OCI-LY7 (cell line): Measurements from ENCODE around the gene LDLRAD1. TPM values are rescaled to one million over a fixed set of nuclear protein-coding genes. Genes with fewer than 3 reads are reported as not detected.
"Not testable (repeated sequence)": the region's sequence is repeated elsewhere in the genome, so short reads cannot be mapped to it uniquely, and the experiment has no call there.

Experiments used
- BruUV-seq: library from RNA; stranded (reverse); fragments of 400-500 nt; replicated peaks from 2 replicates; lab custom pipeline; 2021; lab: Mats Ljungman, UMichigan
- CTCF ChIA-PET: fragments of 300-600 bp; sonication (Branson Sonifier 250); formaldehyde crosslinking; loops from one replicate; lab custom pipeline; 2022; ENCODE audit warnings: antibody characterized with exemption; ENCODE audit not compliant: unreplicated experiment; lab: Charles Lee
- POLR2A ChIA-PET: fragments of 300-600 bp; sonication (Branson Sonifier 250); formaldehyde crosslinking; loops from one replicate; lab custom pipeline; 2022; ENCODE audit warnings: antibody characterized with exemption; lab: Charles Lee
- DNase-seq: peaks from one replicate; pipeline ENCODE4 v3.0.0-alpha.2; 2015; ENCODE audit warnings: low spot score
- H2AFZ ChIP-seq: fragments of 200-600 bp; sonication (generic), shearing (Covaris generic); 2 replicates; pipeline ENCODE4 v1.6.1; 2014; ENCODE audit warnings: mild to moderate bottlenecking, antibody characterized with exemption, low read length, moderate library complexity
- H3K27ac ChIP-seq: fragments of 200-600 bp; sonication (generic); 2 replicates; pipeline ENCODE4 v1.5.1; 2014; ENCODE audit warnings: mixed run types, low read depth, mild to moderate bottlenecking, moderate library complexity, low read length, inconsistent platforms; ENCODE audit not compliant: poor library complexity, severe bottlenecking
- H3K36me3 ChIP-seq: fragments of 200-600 bp; sonication (generic); 2 replicates; pipeline ENCODE4 v1.6.1; 2014; ENCODE audit warnings: mild to moderate bottlenecking, antibody characterized with exemption, low read length, moderate library complexity, mixed read lengths; ENCODE audit not compliant: insufficient read depth
- H3K4me1 ChIP-seq: fragments of 200-600 bp; sonication (generic); 2 replicates; pipeline ENCODE4 v1.5.1; 2014; ENCODE audit warnings: mild to moderate bottlenecking, low read length; ENCODE audit not compliant: insufficient read depth, poor library complexity, severe bottlenecking
- H3K4me2 ChIP-seq: fragments of 200-600 bp; sonication (generic); 2 replicates; pipeline ENCODE4 v1.6.1; 2014; ENCODE audit warnings: mild to moderate bottlenecking, low read length
- H3K4me3 ChIP-seq: fragments of 200-600 bp; sonication (generic); 2 replicates; pipeline ENCODE4 v1.5.1; 2014; ENCODE audit warnings: mild to moderate bottlenecking, low read depth, low read length; ENCODE audit not compliant: poor library complexity, severe bottlenecking
- H3K79me2 ChIP-seq: fragments of 200-600 bp; sonication (generic); 2 replicates; pipeline ENCODE4 v1.6.1; 2016; ENCODE audit warnings: low read depth, mild to moderate bottlenecking, low read length, moderate library complexity, mixed read lengths; ENCODE audit not compliant: insufficient read depth
- H3K9me2 ChIP-seq: fragments of 200-600 bp; sonication (generic); 2 replicates; pipeline ENCODE4 v1.6.1; 2016; ENCODE audit warnings: mild to moderate bottlenecking, low read length, mixed read lengths; ENCODE audit not compliant: insufficient read depth
- H3K9me3 ChIP-seq: fragments of 200-600 bp; sonication (generic); 2 replicates; pipeline ENCODE4 v1.6.1; 2014; ENCODE audit warnings: mild to moderate bottlenecking, mixed run types, low read length, mixed read lengths
- H4K20me1 ChIP-seq: fragments of 200-600 bp; sonication (generic); 2 replicates; pipeline ENCODE4 v1.6.1; 2014; ENCODE audit warnings: mild to moderate bottlenecking, antibody characterized with exemption, low read length, moderate library complexity, mixed read lengths; ENCODE audit not compliant: insufficient read depth
- EZH2phosphoT487 ChIP-seq: fragments of 200-600 bp; sonication (generic); IDR thresholded peaks from 2 replicates; pipeline ENCODE4 v1.6.1; 2018; ENCODE audit warnings: low read depth, borderline replicate concordance, mild to moderate bottlenecking, mixed run types, antibody characterized with exemption, low read length, moderate library complexity, mixed read lengths
- intact Hi-C: fragments of 100-400 bp; cut with micrococcal nuclease; formaldehyde crosslinking; loops from one replicate; pipeline ENCODE4 v1.10.0; 2022; ENCODE audit not compliant: unreplicated experiment
- total RNA-seq, 2 experiments: library from RNA; depleted of rRNA in 1 of 2; stranded (reverse); fragments of >200 nt in 1 of 2; shearing (Covaris generic) in 1 of 2; gene quantifications; 2 replicates each; pipeline ENCODE4 v1.2.3, GENCODE V29; 2014 to 2022
- TF ChIP-seq, protein P1 (sequence below): fragments of 200-600 bp; sonication (generic); conservative IDR thresholded peaks from 2 replicates; pipeline ENCODE4 v1.5.1; 2014; ENCODE audit warnings: mild to moderate bottlenecking, antibody characterized with exemption, low read length, moderate library complexity, mixed read lengths

LDLRAD1 gene
- total RNA-seq, 2 experiments from 2014 or later = not detected

DNA sequence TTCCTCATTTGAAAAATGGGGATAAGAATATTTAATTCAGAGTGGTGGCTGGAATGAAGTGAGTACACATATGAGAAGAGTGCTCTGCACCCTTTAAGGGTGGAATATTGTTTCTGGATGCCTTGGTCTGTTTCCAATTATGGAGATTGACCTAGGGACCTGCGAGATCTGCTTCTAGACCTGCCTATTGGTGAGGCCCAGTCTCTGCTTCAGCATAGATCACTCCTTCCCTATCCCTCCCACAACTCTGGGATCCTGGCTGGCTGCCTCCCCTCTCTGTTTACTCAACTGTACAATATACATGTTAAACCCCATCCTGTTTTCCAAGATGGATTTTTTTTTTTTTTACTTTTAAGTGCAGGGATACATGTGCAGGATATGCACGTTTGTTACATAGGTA lies 6.4 kb upstream of the LDLRAD1 start:
- CTCF ChIA-PET = no interaction called here
- Histone ChIP-seq H2AFZ (no peak overlapping the region), H3K4me1 (no peaks in the 10 kb centered on the region), H3K9me2 (no peaks in the 10 kb centered on the region), H3K79me2 (no peaks in the 10 kb centered on the region), H3K9me3 (no peaks in the 10 kb centered on the region), H3K4me2 (no peak overlapping the region), H4K20me1 (no peaks in the 10 kb centered on the region), H3K36me3 (no peaks in the 10 kb centered on the region), H3K27ac (no peak overlapping the region), H3K4me3 (no peak overlapping the region)
- POLR2A ChIA-PET = interaction anchor here (1.1 kb wide), 1 partner anchor 855 kb away, joined by 7 read pairs; no protein-coding TSS in a partner anchor
- TF ChIP-seq EZH2phosphoT487 = no peak
- TF ChIP-seq, protein P1, sequence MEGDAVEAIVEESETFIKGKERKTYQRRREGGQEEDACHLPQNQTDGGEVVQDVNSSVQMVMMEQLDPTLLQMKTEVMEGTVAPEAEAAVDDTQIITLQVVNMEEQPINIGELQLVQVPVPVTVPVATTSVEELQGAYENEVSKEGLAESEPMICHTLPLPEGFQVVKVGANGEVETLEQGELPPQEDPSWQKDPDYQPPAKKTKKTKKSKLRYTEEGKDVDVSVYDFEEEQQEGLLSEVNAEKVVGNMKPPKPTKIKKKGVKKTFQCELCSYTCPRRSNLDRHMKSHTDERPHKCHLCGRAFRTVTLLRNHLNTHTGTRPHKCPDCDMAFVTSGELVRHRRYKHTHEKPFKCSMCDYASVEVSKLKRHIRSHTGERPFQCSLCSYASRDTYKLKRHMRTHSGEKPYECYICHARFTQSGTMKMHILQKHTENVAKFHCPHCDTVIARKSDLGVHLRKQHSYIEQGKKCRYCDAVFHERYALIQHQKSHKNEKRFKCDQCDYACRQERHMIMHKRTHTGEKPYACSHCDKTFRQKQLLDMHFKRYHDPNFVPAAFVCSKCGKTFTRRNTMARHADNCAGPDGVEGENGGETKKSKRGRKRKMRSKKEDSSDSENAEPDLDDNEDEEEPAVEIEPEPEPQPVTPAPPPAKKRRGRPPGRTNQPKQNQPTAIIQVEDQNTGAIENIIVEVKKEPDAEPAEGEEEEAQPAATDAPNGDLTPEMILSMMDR = no peak
- intact Hi-C loops = no loop called here
- DNase-seq = no peak
- BruUV-seq = no TSS peak

DNA sequence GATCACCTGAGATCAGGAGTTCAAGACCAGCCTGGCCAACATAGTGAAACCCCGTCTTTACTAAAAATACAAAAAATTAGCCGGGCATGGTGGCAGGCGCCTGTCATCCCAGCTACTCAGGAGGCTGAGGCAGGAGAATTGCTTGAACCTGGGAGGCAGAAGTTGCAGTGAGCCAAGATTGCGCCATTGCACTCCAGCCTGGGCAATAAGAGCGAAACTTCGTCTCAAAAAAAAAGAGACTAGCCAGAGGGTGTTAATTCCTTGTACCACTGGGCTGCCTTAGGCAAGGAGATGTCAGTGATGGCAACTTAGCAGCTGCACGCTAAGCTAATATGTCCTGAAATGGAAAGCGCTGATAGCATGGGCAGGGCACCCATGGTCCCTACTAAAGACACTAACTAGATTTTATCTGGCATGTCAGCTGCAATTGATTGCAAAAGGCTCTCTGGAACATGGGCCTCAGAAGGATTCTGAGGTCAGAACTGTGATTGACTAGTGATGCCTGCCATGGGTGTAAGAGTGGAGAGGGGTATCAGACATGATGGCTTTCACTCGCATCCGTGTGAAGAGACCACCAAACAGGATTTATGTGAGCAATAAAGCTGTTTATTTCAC lies 1.7 kb upstream of the LDLRAD1 start:
- H3K9me3 ChIP-seq, H3K36me3 ChIP-seq, H3K4me2 ChIP-seq, H3K9me2 ChIP-seq, POLR2A ChIA-PET, H3K4me1 ChIP-seq, BruUV-seq, H4K20me1 ChIP-seq, H3K79me2 ChIP-seq, DNase-seq, H2AFZ ChIP-seq, intact Hi-C loops, H3K4me3 ChIP-seq, H3K27ac ChIP-seq, CTCF ChIA-PET: not testable (repeated sequence)

GRCh38 chr1:54018635-54019034 lies 649 bp upstream of the LDLRAD1 start:
- Histone ChIP-seq H4K20me1 (no peaks in the 10 kb centered on the region), H3K36me3 (no peaks in the 10 kb centered on the region), H3K9me2 (no peaks in the 10 kb centered on the region), H3K4me3 (no peak overlapping the region), H3K4me2 (no peak overlapping the region), H3K4me1 (no peaks in the 10 kb centered on the region), H3K79me2 (no peaks in the 10 kb centered on the region), H2AFZ (no peak overlapping the region), H3K9me3 (no peaks in the 10 kb centered on the region), H3K27ac (no peak overlapping the region)
- ChIA-PET CTCF (no interaction called here), POLR2A (no interaction called here)
- TF ChIP-seq EZH2phosphoT487 = no peak
- TF ChIP-seq, protein P1 = no peak
- intact Hi-C loops = no loop called here
- no peak for DNase-seq
- BruUV-seq = no TSS peak
